IPS-NIHi7 (cell line): ENCODE data around the gene GLB1L.
"Not testable (repeated sequence)": the region's sequence is repeated elsewhere in the genome, so short reads cannot be mapped to it uniquely, and the experiment has no call there.

Experiments
- DNase-seq: peaks from one replicate; pipeline ENCODE4 v3.0.0; 2012; ENCODE audit warnings: mixed read lengths; ENCODE audit errors: extremely low spot score

The GLB1L gene

DNA sequence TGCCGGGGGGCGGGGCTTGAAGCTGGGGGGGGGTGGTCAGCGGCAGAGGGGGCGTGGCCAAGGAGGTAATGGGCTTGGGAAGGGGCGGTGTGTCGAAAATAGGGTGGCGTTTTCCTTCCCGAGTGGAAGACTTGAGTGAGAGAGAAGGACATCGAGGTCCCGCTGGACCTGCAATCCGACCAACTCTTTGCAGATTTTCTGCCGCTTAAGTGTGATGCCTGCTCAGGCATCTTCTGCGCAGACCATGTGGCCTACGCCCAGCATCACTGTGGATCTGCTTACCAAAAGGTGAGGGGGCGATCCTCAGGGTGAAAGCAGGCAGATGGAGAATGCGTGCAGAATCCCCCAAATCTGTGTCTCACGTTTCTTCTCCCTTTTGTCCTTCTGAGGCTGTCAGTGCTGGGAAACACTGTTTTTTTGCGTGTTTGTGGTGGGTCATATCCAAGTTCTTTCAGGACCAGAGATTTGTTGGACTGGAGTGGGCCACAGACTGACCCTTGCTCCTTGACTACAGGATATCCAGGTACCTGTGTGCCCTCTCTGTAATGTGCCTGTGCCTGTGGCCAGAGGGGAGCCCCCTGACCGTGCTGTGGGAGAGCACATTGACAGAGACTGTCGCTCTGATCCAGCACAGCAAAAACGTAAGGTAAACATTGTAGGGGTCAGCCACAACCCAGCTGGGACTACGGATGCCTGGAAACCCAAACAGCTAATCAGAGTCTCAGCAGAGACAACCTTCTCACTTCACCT lies 37.9 kb downstream of the GLB1L start:
- DNase-seq, result peak; percentile 19

DNA sequence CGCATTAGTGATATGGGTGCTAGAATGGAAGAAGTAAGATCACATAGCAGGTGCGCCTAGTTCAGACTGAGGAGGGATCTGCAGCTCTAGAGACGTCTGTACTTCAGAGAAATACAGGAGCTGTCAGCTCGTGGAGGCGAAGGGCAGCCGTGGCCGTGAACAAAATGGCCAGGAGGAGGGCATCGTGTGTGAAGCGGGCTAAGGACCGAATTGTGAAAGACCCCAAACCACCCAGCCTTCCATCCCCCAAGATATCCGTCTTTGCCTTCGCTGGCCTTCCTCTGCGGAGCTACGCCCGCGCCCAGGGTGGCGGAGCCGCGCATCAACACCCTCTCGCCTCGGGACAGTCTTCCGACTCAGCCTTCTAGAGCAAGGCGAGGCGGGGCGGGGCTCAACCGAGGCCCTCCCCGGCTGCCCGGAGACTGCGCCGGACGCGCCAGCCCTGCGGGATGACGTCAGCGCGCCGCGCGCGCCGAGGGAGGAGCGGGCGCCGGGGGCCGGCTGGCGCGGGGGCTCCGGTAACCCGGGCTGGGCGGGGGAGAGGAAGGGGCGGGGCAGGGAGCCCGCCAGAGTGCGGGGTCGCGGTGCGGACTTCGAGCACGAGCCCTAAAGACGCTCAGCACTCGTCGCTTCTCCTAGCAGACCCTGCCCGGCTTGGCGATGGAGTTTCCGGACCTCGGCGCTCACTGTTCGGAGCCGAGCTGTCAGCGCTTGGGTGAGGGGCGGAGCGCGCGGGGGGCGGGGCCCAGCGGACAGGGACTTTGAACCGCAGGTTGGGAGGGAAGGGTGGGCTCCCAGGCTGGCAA lies 38.7 kb downstream of the GLB1L start, which contains the start of gene ZFAND2B:
TSS of gene ZFAND2B (plus strand) at position 455 of the 806 bp plus-strand sequence. CDS start at position 661, 206 bp downstream.
- DNase-seq, result peak; percentile 99

DNA sequence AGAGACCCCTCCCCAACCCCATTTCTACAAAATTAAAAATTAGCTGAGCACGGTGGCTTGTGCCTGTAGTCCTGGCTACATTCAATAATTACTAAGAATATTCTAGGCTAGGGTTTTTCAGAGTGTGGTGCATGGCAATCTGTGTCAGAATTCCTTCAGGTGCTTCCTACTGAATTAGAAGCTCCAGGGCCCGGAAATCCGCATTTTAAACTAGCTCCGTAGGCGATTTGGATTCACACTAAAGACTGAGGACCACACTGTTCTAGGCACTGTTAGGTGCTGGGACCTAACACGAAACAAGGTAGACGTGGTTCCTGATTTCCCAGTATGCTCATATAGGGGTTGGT lies 39.3 kb downstream of the GLB1L start:
- DNase-seq, result no peak

DNA sequence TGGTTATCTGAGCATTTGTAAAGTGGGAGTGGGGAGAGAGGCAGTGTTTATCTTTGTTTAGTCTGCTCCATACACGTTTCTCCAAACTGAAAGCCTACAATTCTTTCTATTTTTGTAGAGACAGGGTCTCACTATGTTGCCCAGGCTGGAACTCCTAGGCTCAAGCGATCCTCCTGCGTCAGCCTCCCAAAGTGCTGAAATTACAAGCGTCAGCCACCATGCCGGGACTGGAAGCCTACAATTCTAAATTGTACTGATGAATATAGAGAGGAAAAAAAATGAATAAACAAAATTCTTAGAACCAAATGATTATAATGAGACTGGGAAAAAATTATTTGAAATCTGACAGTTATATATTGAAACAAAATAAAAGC lies 40.1 kb downstream of the GLB1L start:
- DNase-seq, result no peak

DNA sequence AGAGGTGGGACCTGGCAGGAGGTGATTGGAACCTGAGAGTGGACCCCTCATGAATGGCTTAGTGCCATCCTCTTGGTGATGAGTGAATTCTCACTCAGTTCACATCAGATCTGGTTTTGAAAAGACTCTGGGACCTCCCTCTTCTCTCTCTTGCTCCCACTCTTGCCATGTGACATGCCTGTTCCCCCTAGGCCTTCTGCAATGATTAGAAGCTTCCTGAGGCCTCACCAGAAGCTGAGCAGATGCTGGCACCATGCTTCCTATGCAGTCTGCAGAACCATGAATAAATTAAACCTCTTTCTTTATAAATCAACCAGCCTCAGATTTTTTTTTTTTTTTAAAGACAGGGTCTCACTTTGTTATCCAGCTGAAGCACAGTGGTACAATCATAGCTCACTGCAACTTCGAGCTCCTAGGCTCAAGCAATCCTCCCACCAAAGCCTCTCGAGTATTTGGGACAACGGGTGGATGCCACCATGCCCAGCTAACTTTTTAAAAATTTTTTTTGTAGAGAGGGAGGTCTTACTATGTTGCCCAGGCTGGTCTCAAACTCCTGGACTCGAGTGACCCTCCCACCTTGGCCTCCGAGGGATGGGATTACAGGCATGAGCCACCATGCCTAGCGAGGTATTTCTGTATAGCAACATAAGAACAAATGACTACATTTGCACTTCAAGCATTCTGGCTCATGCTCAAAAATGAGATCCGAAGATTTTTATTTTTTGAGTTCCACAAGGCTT lies 40.6 kb downstream of the GLB1L start:
- DNase-seq, result no peak

DNA sequence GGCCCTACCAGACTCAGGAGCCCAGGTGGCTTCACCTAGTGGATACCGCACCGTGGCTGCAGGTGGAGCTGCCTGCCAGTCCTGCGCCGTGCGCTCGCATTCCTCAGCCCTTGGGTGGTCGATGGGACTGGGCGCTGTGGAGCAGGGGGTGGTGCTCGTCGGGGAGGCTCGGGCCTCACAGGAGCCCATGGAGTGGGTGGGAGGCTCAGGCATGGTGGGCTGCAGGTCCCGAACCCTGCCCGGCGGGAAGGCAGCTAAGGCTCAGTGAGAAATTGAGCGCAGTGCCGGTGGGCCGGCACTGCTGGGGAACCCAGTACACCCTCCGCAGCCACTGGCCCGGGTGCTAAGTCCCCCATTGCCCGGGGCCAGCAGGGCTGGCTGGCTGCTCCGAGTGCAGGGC lies 43.9 kb downstream of the GLB1L start:
- not testable (repeated sequence) for DNase-seq

DNA sequence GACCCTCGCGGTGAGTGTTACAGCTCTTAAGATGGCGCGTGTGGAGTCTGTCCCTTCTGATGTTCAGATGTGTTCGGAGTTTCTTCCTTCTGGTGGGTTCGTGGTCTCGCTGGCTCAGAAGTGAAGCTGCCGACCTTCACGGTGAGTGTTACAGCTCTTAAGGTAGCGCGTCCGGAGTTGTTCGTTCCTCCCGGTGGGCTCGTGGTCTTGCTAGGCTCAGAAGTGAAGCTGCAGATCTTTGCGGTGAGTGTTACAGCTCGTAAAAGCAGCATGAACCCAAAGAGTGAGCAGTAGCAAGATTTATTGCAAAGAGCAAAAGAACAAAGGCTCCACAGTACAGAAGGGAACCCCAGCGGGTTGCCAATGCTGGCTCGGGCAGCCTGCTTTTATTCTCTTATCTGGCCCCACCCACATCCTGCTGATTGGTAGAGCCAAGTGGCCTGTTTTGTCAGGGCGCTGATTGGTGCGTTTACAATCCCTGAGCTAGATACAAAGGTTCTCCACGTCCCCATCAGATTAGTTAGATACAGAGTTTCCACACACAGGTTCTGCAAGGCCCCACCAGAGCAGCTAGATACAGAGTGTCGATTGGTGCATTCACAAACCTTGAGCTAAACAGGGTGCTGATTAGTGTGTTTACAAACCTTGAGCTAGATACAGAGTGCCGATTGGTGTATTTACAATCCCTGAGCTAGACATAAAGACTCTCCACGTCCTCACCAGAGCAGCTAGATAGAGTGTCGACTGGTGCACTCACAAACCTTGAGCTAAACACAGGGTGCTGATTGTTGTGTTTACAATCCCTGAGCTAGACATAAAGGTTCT lies 44.5 kb downstream of the GLB1L start:
- not testable (repeated sequence) for DNase-seq

DNA sequence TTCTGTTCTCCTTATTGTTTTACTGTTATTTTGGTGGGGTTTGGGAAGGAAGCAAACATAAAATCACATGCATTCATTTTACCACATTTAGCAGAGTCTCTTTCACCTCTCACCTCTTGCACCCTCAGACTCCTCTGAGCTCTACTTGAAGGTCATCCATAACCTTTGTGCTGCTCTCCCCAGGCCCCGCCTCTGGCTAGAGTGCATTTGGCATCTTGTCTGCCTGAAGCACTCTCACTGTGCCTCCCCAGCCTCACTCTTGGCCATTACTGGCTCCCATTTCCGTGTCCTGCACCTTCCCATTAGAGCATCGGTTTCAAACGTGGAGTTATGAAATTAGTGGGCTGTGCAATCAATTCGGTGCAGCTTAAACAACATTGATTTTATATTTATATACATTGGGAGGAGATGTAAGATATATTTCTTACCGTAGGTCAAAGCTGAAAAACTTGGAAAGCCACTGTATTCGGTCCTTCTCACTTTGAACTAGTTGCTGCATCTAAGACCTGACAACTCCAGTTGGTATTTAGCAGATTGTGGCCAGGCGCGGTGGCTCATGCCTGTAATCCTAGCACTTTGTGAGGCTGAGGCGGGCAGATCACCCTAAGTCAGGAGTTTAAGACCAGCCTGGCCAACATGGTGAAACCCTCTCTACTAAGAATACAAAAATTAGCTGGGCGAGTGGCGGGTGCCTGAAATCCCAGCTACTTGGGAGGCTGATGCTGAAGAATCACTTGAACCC lies 45.6 kb downstream of the GLB1L start:
- DNase-seq, result no peak

DNA sequence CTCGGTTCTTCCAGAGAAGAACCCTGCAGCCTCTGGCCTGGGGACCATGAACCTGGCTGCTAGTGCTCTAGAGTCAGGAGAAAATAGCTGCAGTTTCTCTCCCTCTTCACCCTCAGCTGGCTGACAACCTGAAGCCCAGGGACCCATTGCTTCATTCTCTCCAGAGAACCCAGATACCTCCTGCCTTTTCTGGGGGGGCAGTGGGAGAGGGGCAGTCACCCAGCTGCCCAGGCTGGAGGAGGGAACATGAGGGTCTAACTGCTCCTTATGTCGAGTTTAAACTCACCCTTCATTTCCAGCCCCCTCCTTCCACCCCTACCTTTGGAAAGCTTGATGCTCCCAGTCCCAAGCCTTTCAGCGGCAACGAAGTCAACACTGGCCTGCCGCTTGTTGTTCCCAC lies 46.3 kb downstream of the GLB1L start:
- DNase-seq, result no peak

DNA sequence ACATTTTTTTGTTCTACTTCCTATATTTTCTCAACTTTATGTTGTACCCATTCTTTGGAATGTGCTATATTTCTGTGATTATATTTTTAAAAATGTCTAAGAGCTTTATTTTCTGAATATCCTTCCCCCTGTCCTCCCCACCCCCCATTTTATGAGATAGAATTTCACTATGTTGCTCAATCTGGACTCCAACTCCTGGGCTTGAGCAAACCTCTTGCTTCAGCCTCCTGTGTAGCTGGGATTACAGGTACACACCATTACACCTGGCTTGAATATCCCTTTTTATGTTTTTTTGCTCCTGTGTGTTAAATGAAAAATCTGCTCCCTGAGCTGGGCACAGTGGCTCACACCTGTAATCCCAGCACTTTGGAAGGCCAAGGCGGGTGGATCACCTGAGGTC lies 47.9 kb downstream of the GLB1L start:
- DNase-seq, result no peak

DNA sequence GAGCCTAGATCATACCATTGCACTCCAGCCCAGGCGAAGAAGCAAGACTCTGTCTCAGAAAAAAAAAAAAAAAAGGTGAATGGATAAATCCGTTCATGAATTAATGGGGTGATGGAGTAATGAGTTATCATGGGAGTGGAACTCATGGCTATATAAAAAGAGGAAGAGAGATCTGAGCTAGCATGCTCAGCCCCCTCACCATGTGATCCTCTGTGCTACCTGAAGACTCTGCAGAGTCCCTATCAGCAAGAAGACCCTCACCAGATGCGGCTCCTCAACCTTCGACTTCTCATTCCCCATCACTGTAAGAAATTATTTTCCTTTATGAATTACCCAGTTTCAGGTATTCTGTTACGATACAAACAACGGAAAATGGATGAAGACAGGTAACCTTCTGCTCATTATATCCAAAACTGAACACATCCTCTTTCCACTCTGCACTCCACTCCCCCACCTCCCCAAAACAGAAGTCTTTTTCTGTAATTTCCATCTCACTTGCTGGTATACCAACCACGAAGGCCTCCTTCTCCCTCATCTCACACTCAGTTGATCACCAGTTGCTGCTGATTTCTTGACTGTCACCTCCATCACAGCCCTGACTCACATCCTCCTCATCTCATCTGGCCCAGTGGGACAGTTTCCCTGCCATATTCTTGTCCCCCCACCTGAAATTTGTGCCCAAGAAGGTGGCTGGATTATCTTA lies 58.3 kb downstream of the GLB1L start:
- DNase-seq, result no peak
